CD4-positive, alpha-beta memory T cell (primary cell): Measurements from ENCODE around the gene FKBP4. TPM values are rescaled to one million over a fixed set of nuclear protein-coding genes. Genes with fewer than 3 reads are reported as not detected.

Source experiments
- CTCF ChIA-PET: fragments of 350-600 bp; sonication (Branson Sonifier 250); formaldehyde crosslinking; loops from one replicate; lab custom pipeline; 2021; ENCODE audit warnings: inconsistent platforms; ENCODE audit not compliant: partially characterized antibody; lab: Charles Lee
- POLR2A ChIA-PET: fragments of 350-600 bp; sonication (Branson Sonifier 250); formaldehyde crosslinking; loops from one replicate; lab custom pipeline; 2021; ENCODE audit not compliant: partially characterized antibody; lab: Charles Lee
- DNase-seq, 5 donors: peaks; one replicate each; pipeline versions ENCODE4 v3.0.0 to v3.0.0-alpha.2; 2020 to 2022; ENCODE audit warnings: mixed read lengths in 1 of 5
- H3K27ac ChIP-seq: one replicate; pipeline ENCODE4 v1.7.0; 2013; ENCODE audit warnings: low read depth, low read length
- H3K27me3 ChIP-seq: 2 replicates; pipeline ENCODE4 v1.7.0; 2013; ENCODE audit warnings: mild to moderate bottlenecking, low read length, moderate library complexity; ENCODE audit not compliant: insufficient read depth
- H3K36me3 ChIP-seq: 2 replicates; pipeline ENCODE4 v1.7.0; 2013; ENCODE audit warnings: mild to moderate bottlenecking, low read length, moderate library complexity; ENCODE audit not compliant: insufficient read depth
- H3K4me1 ChIP-seq: 2 replicates; pipeline ENCODE4 v1.7.0; 2013; ENCODE audit warnings: mild to moderate bottlenecking, low read length, moderate library complexity; ENCODE audit not compliant: insufficient read depth
- H3K4me3 ChIP-seq, 2 donors: one replicate each; pipeline ENCODE4 v1.7.0; 2013; ENCODE audit warnings: low read length in 2 of 2, mild to moderate bottlenecking in 1 of 2
- H3K9me3 ChIP-seq, 2 donors: one replicate each; pipeline ENCODE4 v1.7.0; 2013; ENCODE audit warnings: low read length in 2 of 2, control low read depth in 1 of 2; ENCODE audit not compliant: control insufficient read depth in 1 of 2
- H3K27ac Mint-ChIP-seq, 7 donors: one replicate each; pipeline ENCODE4 v1.8.0; 2020 to 2021; ENCODE audit warnings: mixed read lengths in 7 of 7, mild to moderate bottlenecking in 6 of 7, inconsistent platforms in 3 of 7, moderate library complexity in 3 of 7
- H3K27me3 Mint-ChIP-seq, 2 donors: one replicate each; pipeline ENCODE4 v1.8.0; 2020 to 2021; ENCODE audit warnings: mixed read lengths in 2 of 2
- H3K36me3 Mint-ChIP-seq, 2 donors: one replicate each; pipeline ENCODE4 v1.8.0; 2020 to 2021; ENCODE audit warnings: mixed read lengths in 2 of 2, inconsistent platforms in 1 of 2, mild to moderate bottlenecking in 1 of 2
- H3K4me1 Mint-ChIP-seq, 4 donors: one replicate each; pipeline ENCODE4 v1.8.0; 2020 to 2021; ENCODE audit warnings: mixed read lengths in 4 of 4, mild to moderate bottlenecking in 1 of 4
- H3K4me3 Mint-ChIP-seq, 8 donors: one replicate each; pipeline ENCODE4 v1.8.0; 2020 to 2021; ENCODE audit warnings: mixed read lengths in 8 of 8, mild to moderate bottlenecking in 7 of 8, moderate library complexity in 6 of 8, inconsistent platforms in 3 of 8
- H3K9me3 Mint-ChIP-seq, 8 donors: one replicate each; pipeline ENCODE4 v1.8.0; 2020 to 2021; ENCODE audit warnings: mixed read lengths in 8 of 8, mild to moderate bottlenecking in 5 of 8, inconsistent platforms in 3 of 8, moderate library complexity in 1 of 8
- intact Hi-C: fragments of 100-400 bp; cut with micrococcal nuclease; formaldehyde crosslinking; loops from one replicate; pipeline ENCODE4 v1.15.1; 2023
- polyA plus RNA-seq, 2 donors: library from polyadenylated mRNA; unstranded; fragments of 300-500 nt; fragmentation: Illumina TruSeq; gene quantifications; one replicate each; pipeline ENCODE4 v1.2.3, GENCODE V29; 2021
- total RNA-seq, 2 experiments: library from RNA; stranded (reverse); gene quantifications; one replicate each; pipeline ENCODE4 v1.2.3, GENCODE V29; 2021

Gene FKBP4
- total and polyA plus RNA-seq, 4 experiments from 2014 or later, result 24.9 to 53.3 (median 43.1) TPM

DNA sequence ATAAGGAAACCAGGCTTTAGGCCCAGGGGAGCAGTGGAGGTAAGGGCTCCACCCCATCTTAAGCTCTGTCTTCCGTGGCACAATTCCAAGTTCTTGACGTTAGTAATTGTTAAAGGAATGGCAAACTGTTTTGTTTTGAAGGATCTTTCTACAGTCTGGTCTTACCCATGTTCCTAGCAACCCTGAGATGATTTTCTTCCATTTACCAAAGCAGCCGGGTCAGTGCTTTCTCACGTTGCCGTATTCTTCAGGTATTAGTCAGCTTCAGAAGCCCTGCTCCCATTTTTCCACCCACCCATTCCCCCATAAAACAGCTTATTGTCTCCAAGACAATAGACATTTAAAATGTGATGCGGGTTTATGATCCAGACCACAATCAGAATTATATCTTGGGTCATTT lies 29.8 kb downstream of the FKBP4 start:
- Histone ChIP-seq H3K9me3 (no peaks in the 10 kb centered on the region), H3K27me3 (no peaks in the 10 kb centered on the region), H3K27ac (no peak overlapping the region), H3K36me3 (peaks cover 86% of the 10 kb centered on the region), H3K4me1 (no peaks in the 10 kb centered on the region), H3K4me3 (no peak overlapping the region)
- DNase-seq, result no peak
- POLR2A ChIA-PET, result interaction anchor here (1.8 kb wide), 1 partner anchor 10 kb away, joined by 5 read pairs; no protein-coding TSS in a partner anchor
- no peaks in the 10 kb centered on the region for H3K27me3 Mint-ChIP-seq
- H3K27ac Mint-ChIP-seq, result peak overlapping the region in 2 of 7 donors; percentile 3 to 20
- peaks cover 68 to 84% of the 10 kb centered on the region in 2 donors for H3K36me3 Mint-ChIP-seq
- peaks cover 0 to 3% (median 0%) of the 10 kb centered on the region in 4 donors for H3K4me1 Mint-ChIP-seq
- H3K4me3 Mint-ChIP-seq, result no peak overlapping the region
- CTCF ChIA-PET, result no interaction called here
- no peaks in the 10 kb centered on the region for H3K9me3 Mint-ChIP-seq
- intact Hi-C loops, result no loop called here

DNA sequence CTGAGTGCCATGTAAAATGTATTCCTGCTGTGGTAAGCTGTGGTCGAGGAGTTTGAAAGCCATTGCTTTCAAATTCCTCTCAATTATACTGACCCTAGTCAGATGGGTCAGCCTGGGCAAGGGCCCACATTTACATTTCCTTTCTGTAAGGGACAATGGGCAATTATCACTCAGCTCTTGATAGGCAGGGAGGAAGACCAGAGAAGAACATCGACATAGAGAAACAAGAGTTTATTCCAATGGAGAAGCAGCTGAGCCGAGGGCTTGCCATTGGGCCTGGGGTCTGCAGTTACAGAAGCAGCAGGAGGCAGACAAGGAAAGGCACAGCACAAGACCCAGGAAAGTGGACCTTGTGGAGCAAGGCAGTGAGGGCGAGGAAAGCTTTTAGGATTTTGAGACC lies 30.4 kb downstream of the FKBP4 start:
- ChIA-PET POLR2A (interaction anchor here (1.8 kb wide), 1 partner anchor 11 kb away, joined by 5 read pairs; no protein-coding TSS in a partner anchor), CTCF (no interaction called here)
- Histone ChIP-seq H3K27me3 (no peaks in the 10 kb centered on the region), H3K4me3 (no peak overlapping the region), H3K9me3 (no peaks in the 10 kb centered on the region), H3K36me3 (peaks cover 82% of the 10 kb centered on the region), H3K27ac (no peak overlapping the region), H3K4me1 (no peaks in the 10 kb centered on the region)
- Mint-ChIP-seq H3K4me1 (peaks cover 0 to 1% (median 0%) of the 10 kb centered on the region in 4 donors), H3K27ac (peak overlapping the region in 2 of 7 donors; percentile 31 to 72), H3K9me3 (no peaks in the 10 kb centered on the region), H3K36me3 (peaks cover 66 to 80% of the 10 kb centered on the region in 2 donors), H3K4me3 (no peak overlapping the region), H3K27me3 (no peaks in the 10 kb centered on the region)
- intact Hi-C loops, result no loop called here
- DNase-seq, result no peak

GRCh38 chr12:2826036-2826435 lies 31.3 kb downstream of the FKBP4 start:
- CTCF ChIA-PET, result interaction anchor here (0.7 kb wide), 1 partner anchor 128 kb away, joined by 3 read pairs; no protein-coding TSS in a partner anchor
- POLR2A ChIA-PET, result interaction anchor here (1.8 kb wide), 1 partner anchor 12 kb away, joined by 5 read pairs; no protein-coding TSS in a partner anchor
- Histone ChIP-seq H3K9me3 (no peaks in the 10 kb centered on the region), H3K36me3 (peaks cover 77% of the 10 kb centered on the region), H3K27me3 (no peaks in the 10 kb centered on the region), H3K4me3 (no peak overlapping the region), H3K27ac (no peak overlapping the region), H3K4me1 (no peaks in the 10 kb centered on the region)
- Mint-ChIP-seq H3K36me3 (peaks cover 64 to 82% of the 10 kb centered on the region in 2 donors), H3K27me3 (no peaks in the 10 kb centered on the region), H3K27ac (no peak overlapping the region), H3K4me3 (no peak overlapping the region), H3K9me3 (no peaks in the 10 kb centered on the region), H3K4me1 (peaks cover 0 to 1% (median 0%) of the 10 kb centered on the region in 4 donors)
- intact Hi-C loops, result no loop called here
- no peak for DNase-seq

GRCh38 chr12:2826721-2827515 lies 32.1 kb downstream of the FKBP4 start:
- no peaks in the 10 kb centered on the region for H3K9me3 Mint-ChIP-seq
- Histone ChIP-seq H3K4me1 (no peaks in the 10 kb centered on the region), H3K27ac (no peak overlapping the region), H3K36me3 (peaks cover 72% of the 10 kb centered on the region), H3K9me3 (no peaks in the 10 kb centered on the region), H3K27me3 (no peaks in the 10 kb centered on the region), H3K4me3 (no peak overlapping the region)
- CTCF ChIA-PET, result interaction anchor here (0.7 kb wide), 1 partner anchor 129 kb away, joined by 3 read pairs; no protein-coding TSS in a partner anchor
- H3K27me3 Mint-ChIP-seq, result no peaks in the 10 kb centered on the region
- peaks cover 0 to 1% (median under 1%) of the 10 kb centered on the region in 4 donors for H3K4me1 Mint-ChIP-seq
- H3K4me3 Mint-ChIP-seq, result no peak overlapping the region
- POLR2A ChIA-PET, result no interaction called here
- peaks cover 67 to 78% of the 10 kb centered on the region in 2 donors for H3K36me3 Mint-ChIP-seq
- no peak for DNase-seq
- peak overlapping the region in 2 of 7 donors; percentile 6 to 10 for H3K27ac Mint-ChIP-seq
- intact Hi-C loops, result no loop called here

- Histone ChIP-seq H3K4me3 (no peak overlapping the region), H3K4me1 (no peaks in the 10 kb centered on the region), H3K27ac (no peak overlapping the region), H3K27me3 (no peaks in the 10 kb centered on the region), H3K9me3 (no peaks in the 10 kb centered on the region), H3K36me3 (peaks cover 48% of the 10 kb centered on the region)
- Mint-ChIP-seq H3K4me3 (no peak overlapping the region), H3K4me1 (peaks cover 0 to 1% (median under 1%) of the 10 kb centered on the region in 4 donors), H3K27ac (no peak overlapping the region), H3K9me3 (no peaks in the 10 kb centered on the region), H3K27me3 (no peaks in the 10 kb centered on the region), H3K36me3 (peaks cover 43 to 60% of the 10 kb centered on the region in 2 donors)
- CTCF ChIA-PET, result no interaction called here
- intact Hi-C loops, result no loop called here
- no peak for DNase-seq
- POLR2A ChIA-PET, result no interaction called here
Observed at GRCh38 chr12:2829275-2829674, 34.5 kb downstream of the FKBP4 start.

DNA sequence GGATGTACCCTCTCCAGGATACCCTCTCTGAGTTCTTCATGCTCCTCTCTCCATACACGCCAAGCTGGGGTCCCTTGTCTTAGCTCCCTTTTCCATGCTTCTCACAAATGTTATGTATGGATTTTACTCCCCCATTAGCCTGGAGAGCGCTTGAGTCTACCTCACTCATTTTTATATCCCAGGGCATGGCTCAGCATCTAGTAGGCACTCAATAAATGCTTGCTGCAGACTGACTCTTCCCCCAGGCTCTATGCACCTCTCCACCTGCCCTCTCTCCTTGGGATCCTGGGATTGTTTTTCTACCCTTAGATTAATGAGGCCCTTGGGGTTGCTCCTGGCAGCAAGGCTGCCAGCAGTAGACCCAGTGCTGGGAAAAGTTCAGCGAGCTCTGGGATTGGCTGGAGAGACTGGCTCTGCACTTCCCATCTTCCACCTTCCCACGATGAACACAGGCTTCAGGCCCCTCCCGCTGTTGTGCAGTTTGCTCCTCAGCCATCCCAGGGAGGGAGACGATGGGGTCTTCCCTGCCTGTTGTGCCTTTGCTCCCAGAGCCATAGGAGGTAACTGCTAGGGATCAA lies 37.9 kb downstream of the FKBP4 start:
- H3K36me3 ChIP-seq, result peaks cover 15% of the 10 kb centered on the region
- DNase-seq, result no peak
- Mint-ChIP-seq H3K4me1 (peaks cover 0 to 9% (median 3%) of the 10 kb centered on the region in 4 donors), H3K27me3 (no peaks in the 10 kb centered on the region), H3K9me3 (no peaks in the 10 kb centered on the region), H3K4me3 (no peak overlapping the region), H3K36me3 (peaks cover 29 to 38% of the 10 kb centered on the region in 2 donors), H3K27ac (peak overlapping the region in 3 of 7 donors; percentile 17 to 57 (median 25))
- H3K4me1 ChIP-seq, result no peaks in the 10 kb centered on the region
- POLR2A ChIA-PET, result no interaction called here
- CTCF ChIA-PET, result no interaction called here
- intact Hi-C loops, result no loop called here
- H3K4me3 ChIP-seq, result no peak overlapping the region
- no peak overlapping the region for H3K27ac ChIP-seq
- H3K27me3 ChIP-seq, result no peaks in the 10 kb centered on the region
- no peaks in the 10 kb centered on the region for H3K9me3 ChIP-seq

GRCh38 chr12:2833327-2833726 lies 38.6 kb downstream of the FKBP4 start:
- Histone ChIP-seq H3K9me3 (no peaks in the 10 kb centered on the region), H3K4me1 (no peaks in the 10 kb centered on the region), H3K4me3 (no peak overlapping the region), H3K36me3 (peaks cover 9% of the 10 kb centered on the region), H3K27ac (no peak overlapping the region), H3K27me3 (no peaks in the 10 kb centered on the region)
- Mint-ChIP-seq H3K9me3 (peaks cover 0 to 2% (median 0%) of the 10 kb centered on the region in 8 donors), H3K36me3 (peaks cover 32 to 37% of the 10 kb centered on the region in 2 donors), H3K4me3 (no peak overlapping the region), H3K4me1 (peaks cover 0 to 9% (median 3%) of the 10 kb centered on the region in 4 donors), H3K27ac (no peak overlapping the region), H3K27me3 (no peaks in the 10 kb centered on the region)
- intact Hi-C loops, result no loop called here
- ChIA-PET POLR2A (no interaction called here), CTCF (interaction anchor here (0.6 to 1.1 kb wide), 2 partner anchors 17 to 19 kb away, joined by 3 read pairs; no protein-coding TSS in a partner anchor)
- DNase-seq, result no peak
